Esophagus squamous epithelium (tissue), 5 donors: ENCODE data around the gene PLAC1. TPM values are rescaled to one million over a fixed set of nuclear protein-coding genes. Genes with fewer than 3 reads are reported as not detected.

Experiments used
- DNase-seq: peaks from one replicate; lab custom pipeline; 2025; lab: John Stamatoyannopoulos, UW
- H3K27ac ChIP-seq, 4 donors: fragments of 200-600 bp; sonication (generic); one replicate each; pipeline ENCODE4 v1.5.1; 2016 to 2019; ENCODE audit warnings: mild to moderate bottlenecking in 1 of 4
- H3K27me3 ChIP-seq, 4 donors: fragments of 200-600 bp; sonication (generic); 1 replicate in 3 of 4; 2 replicates in 1 of 4; pipeline versions ENCODE4 v1.5.1 to v1.6.0; 2017 to 2021; ENCODE audit warnings: antibody characterized with exemption in 1 of 4
- H3K36me3 ChIP-seq, 3 donors: fragments of 200-600 bp; sonication (generic); one replicate each; pipeline ENCODE4 v1.5.1; 2016 to 2019
- H3K4me1 ChIP-seq, 3 donors: fragments of 200-600 bp; sonication (generic); one replicate each; pipeline ENCODE4 v1.5.1; 2017 to 2019
- H3K4me3 ChIP-seq, 4 donors: fragments of 200-600 bp; sonication (generic); 1 replicate in 3 of 4; 2 replicates in 1 of 4; pipeline ENCODE4 v1.5.1; 2016 to 2019; ENCODE audit warnings: mild to moderate bottlenecking in 2 of 4, moderate library complexity in 1 of 4
- H3K9me3 ChIP-seq, 3 donors: fragments of 200-600 bp; sonication (generic); one replicate each; pipeline ENCODE4 v1.5.1; 2016 to 2019
- CTCF ChIP-seq, 6 experiments: fragments of 450-650 bp in 4 of 6; fragments of 200-600 bp in 2 of 6; sonication (generic) in 2 of 6; IDR thresholded peaks; one replicate each; pipeline ENCODE4 v1.5.1; 2016 to 2019; ENCODE audit warnings: antibody characterized with exemption in 6 of 6, mild to moderate bottlenecking in 4 of 6, moderate library complexity in 4 of 6
- POLR2A ChIP-seq, 4 donors: fragments of 450-650 bp; IDR thresholded peaks; one replicate each; pipeline ENCODE4 v1.6.1; 2017; ENCODE audit warnings: antibody characterized with exemption in 4 of 4, mild to moderate bottlenecking in 4 of 4, moderate library complexity in 3 of 4
- WGBS, 2 donors: methylation state at CpG; one replicate each; pipeline ENCODE4 v1.1.5; 2018; 5-methylcytosine and 5-hydroxymethylcytosine counted together
- intact Hi-C: fragments of 100-400 bp; cut with DNase I; formaldehyde crosslinking; loops from one replicate; pipeline ENCODE4 v1.15.0; 2022
- total RNA-seq, 4 donors: library from RNA; depleted of rRNA; stranded (reverse); fragments of >200 nt; gene quantifications; one replicate each; pipeline ENCODE4 v1.1.0, GENCODE V29; 2016
- donor health status: DM: yes; HTN: yes; CAD: no.

The PLAC1 gene
- total RNA-seq, 4 donors from 2014 or later, result 0.38 TPM; not detected in 3

GRCh38 chrX:134580907-134581306, 77.4 kb downstream of the PLAC1 start:
- no peak for DNase-seq
- no peak for TF ChIP-seq CTCF (IDR thresholded peaks at IDR 0.05)
- no peak for TF ChIP-seq POLR2A (IDR thresholded peaks at IDR 0.05)
- Histone ChIP-seq H3K4me3 (no peak overlapping the region), H3K36me3 (no peaks in the 10 kb centered on the region), H3K4me1 (no peaks in the 10 kb centered on the region), H3K27me3 (no peaks in the 10 kb centered on the region), H3K27ac (no peak overlapping the region), H3K9me3 (no peaks in the 10 kb centered on the region)
- WGBS, 2 donors, result 80% methylated on average over 1 of the region's 1 CpG; no CpG with 5 or more reads in 1 of the 2 donors
- intact Hi-C loops, result no loop called here

- Histone ChIP-seq H3K36me3 (no peaks in the 10 kb centered on the region), H3K9me3 (no peaks in the 10 kb centered on the region), H3K4me3 (no peak overlapping the region), H3K4me1 (no peaks in the 10 kb centered on the region), H3K27me3 (peaks cover 0 to 5% (median 0%) of the 10 kb centered on the region in 4 donors), H3K27ac (no peak overlapping the region)
- DNase-seq, result no peak
- no peak for TF ChIP-seq POLR2A (IDR thresholded peaks at IDR 0.05)
- no peak for TF ChIP-seq CTCF (IDR thresholded peaks at IDR 0.05)
- 72 to 86% methylated on average over 2 to 5 of the region's 5 CpGs for WGBS, 2 donors
- intact Hi-C loops, result no loop called here
Measured at GRCh38 chrX:134573683-134574035, 84.6 kb downstream of the PLAC1 start.

- H3K9me3 ChIP-seq, result no peaks in the 10 kb centered on the region
- DNase-seq, result no peak
- H3K4me1 ChIP-seq, result no peaks in the 10 kb centered on the region
- no peak overlapping the region for H3K4me3 ChIP-seq
- TF ChIP-seq POLR2A (IDR thresholded peaks at IDR 0.05) (no peak), CTCF (IDR thresholded peaks at IDR 0.05) (no peak)
- 49 to 56% methylated on average over 4 to 5 of the region's 5 CpGs for WGBS, 2 donors
- intact Hi-C loops, result no loop called here
- no peak overlapping the region for H3K27ac ChIP-seq
- H3K36me3 ChIP-seq, result no peaks in the 10 kb centered on the region
- H3K27me3 ChIP-seq, result peaks cover 0 to 5% (median 0%) of the 10 kb centered on the region in 4 donors
Measured at GRCh38 chrX:134572816-134573682, 85.2 kb downstream of the PLAC1 start.

GRCh38 chrX:134571796-134572195, 86.5 kb downstream of the PLAC1 start:
- WGBS, 2 donors, result 16 to 26% methylated on average over 5 of the region's 5 CpGs

More at GRCh38 chrX:134571796-134572195, 86.5 kb downstream of the PLAC1 start:
- no peaks in the 10 kb centered on the region for H3K9me3 ChIP-seq
- TF ChIP-seq CTCF (IDR thresholded peaks at IDR 0.05) (no peak), POLR2A (IDR thresholded peaks at IDR 0.05) (no peak)
- no peaks in the 10 kb centered on the region for H3K4me1 ChIP-seq
- no peak overlapping the region for H3K27ac ChIP-seq
- DNase-seq, result no peak
- no peaks in the 10 kb centered on the region for H3K36me3 ChIP-seq
- H3K4me3 ChIP-seq, result no peak overlapping the region
- H3K27me3 ChIP-seq, result peaks cover 0 to 5% (median 0%) of the 10 kb centered on the region in 4 donors
- intact Hi-C loops, result no loop called here
